Heart right ventricle (tissue), 16 donors: ENCODE results near the gene VCAM1. TPM values are rescaled to one million over a fixed set of nuclear protein-coding genes. Genes with fewer than 3 reads are reported as not detected.
"Not testable (repeated sequence)": the region's sequence is repeated elsewhere in the genome, so short reads cannot be mapped to it uniquely, and the experiment has no call there.

Experiments
- ATAC-seq, 8 donors: fragments of 200-7000 bp; cut with Tn5 transposase; one replicate each; pipeline ENCODE4 v1.9.1; 2020; ENCODE audit warnings: mild to moderate bottlenecking in 8 of 8, moderate library complexity in 8 of 8, moderate number of reproducible peaks in 1 of 8
- DNase-seq, 2 donors: peaks; one replicate each; pipeline ENCODE4 v3.0.0-alpha.2; 2020
- H3K27ac ChIP-seq, 10 donors: fragments of 200-600 bp; sonication (generic) in 2 of 10; one replicate each; pipeline versions ENCODE4 v1.5.0 to v1.8.0; 2020 to 2022; ENCODE audit warnings: mild to moderate bottlenecking in 3 of 10
- H3K27me3 ChIP-seq, 7 donors: fragments of 200-600 bp; one replicate each; pipeline ENCODE4 v1.8.0; 2021 to 2022; ENCODE audit warnings: mild to moderate bottlenecking in 2 of 7
- H3K36me3 ChIP-seq, 9 donors: fragments of 200-600 bp; sonication (generic) in 1 of 9; one replicate each; pipeline versions ENCODE4 v1.5.0 to v1.8.0; 2020 to 2022; ENCODE audit warnings: mild to moderate bottlenecking in 2 of 9
- H3K4me1 ChIP-seq, 9 donors: fragments of 200-600 bp; sonication (generic) in 1 of 9; one replicate each; pipeline versions ENCODE4 v1.5.0 to v1.8.0; 2020 to 2022; ENCODE audit warnings: mild to moderate bottlenecking in 4 of 9
- H3K4me3 ChIP-seq, 10 donors: fragments of 200-600 bp; sonication (generic) in 2 of 10; one replicate each; pipeline versions ENCODE4 v1.5.0 to v1.8.0; 2020 to 2022; ENCODE audit warnings: mild to moderate bottlenecking in 7 of 10, moderate library complexity in 2 of 10
- H3K9me3 ChIP-seq, 11 donors: fragments of 200-600 bp in 10 of 11; sonication (generic) in 2 of 11; one replicate each; pipeline versions ENCODE4 v1.5.0 to v1.8.0; 2013 to 2022; ENCODE audit warnings: mild to moderate bottlenecking in 2 of 11, control low read depth in 1 of 11, moderate library complexity in 1 of 11
- WGBS, 2 donors: extraction: QIAGEN DNeasy Blood & Tissue Kit; methylation state at CpG; one replicate each; pipeline ENCODE4 v1.1.7; 2013; ENCODE audit warnings: inconsistent platforms in 1 of 2; 5-methylcytosine and 5-hydroxymethylcytosine counted together
- intact Hi-C, 10 donors: fragments of 100-400 bp; cut with DNase I; formaldehyde crosslinking; loops; one replicate each; pipeline versions ENCODE4 v1.11.1 to v1.14.2; 2022
- polyA plus RNA-seq, 2 donors: library from polyadenylated mRNA; stranded (reverse); fragments of 200-250 nt; gene quantifications; one replicate each; pipeline ENCODE4 v1.2.3, GENCODE V29; 2013
- total RNA-seq, 10 donors: library from RNA; stranded (reverse); fragmentation: NEBNext Ultra II Directional in 3 of 10; extraction: Animal tissue kit (Norgen Biotek cat#: 25700) in 3 of 10; gene quantifications; one replicate each; pipeline versions ENCODE4 v1.2.1 to v1.2.4, GENCODE V29; 2021 to 2023
- TF ChIP-seq, protein P1 (sequence below), 9 donors: fragments of 200-600 bp; sonication (generic) in 2 of 9; IDR thresholded peaks; one replicate each; pipeline versions ENCODE4 v1.5.0 to v1.8.0; 2021 to 2022; ENCODE audit warnings: antibody characterized with exemption in 9 of 9, mild to moderate bottlenecking in 5 of 9, moderate library complexity in 1 of 9
- donor health status: Arrhythmogenic right ventricular cardiomyopathy.
- donor health status: ischemic (EF 13 %, LVEDD 7.1; RV severe dilation, severe dysfunction).
- donor health status: healthy with polysubstance abuse.
- donor health status: DM: no; HTN: yes; CAD: no.
- donor health status: DM: no; HTN: no; CAD: no.
- donor health status: ischemic (EF 25% LVEDD 6.9; RV normal size, moderate dysfunction).
- donor health status: ischemic (EF 25% LVEDD 5.7; RV mildly dilated, moderate dysfunction).
- donor health status: healthy.
- donor health status: DM: yes; HTN: yes; CAD: no.
- donor health status: Ischemic cardiomyopathy.
- donor health status: ischemic (EF 35%, LVEDD 5.7; RV mildly dilated, moderate dysfunction).
- donor health status: nonischemic (EF 11% LVEDD 7.7; RV severe dilation, severe dysfunction).
- donor health status: DM: yes; HTN: yes; CAD: no.
- donor health status: PGD.
- donor health status: ischemic (EF 29% LVEDD 5.4; RV normal size, mild dysfunction).
- donor health status: nonischemic (EF 23%, LVEDD 6.1; RV moderate dilation, normal function).

Gene VCAM1
- total and polyA plus RNA-seq, 12 donors = 2.2 to 38.5 (median 5.8) TPM

DNA sequence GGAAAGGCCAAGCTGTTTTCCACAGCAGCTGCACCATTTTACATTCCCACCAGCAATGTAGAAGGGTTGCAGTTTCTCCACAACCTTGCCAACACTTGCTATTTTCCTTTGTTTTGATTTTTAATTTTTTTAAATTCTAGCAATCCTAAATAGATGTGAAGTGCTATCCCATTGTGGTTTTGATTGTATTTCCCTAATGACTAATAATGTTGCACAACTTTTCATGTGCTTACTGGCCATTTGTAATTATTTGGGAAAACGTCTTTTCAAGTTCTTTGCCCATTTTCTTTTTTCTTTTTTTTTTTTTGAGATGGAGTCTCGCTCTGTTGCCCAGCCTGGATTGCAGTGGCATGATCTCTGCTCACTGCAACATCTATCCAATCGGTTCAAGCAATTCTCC is 53.9 kb downstream of the VCAM1 start:
- DNase-seq = no peak
- Histone ChIP-seq H3K36me3 (no peaks in the 10 kb centered on the region), H3K27ac (no peak overlapping the region), H3K4me3 (no peak overlapping the region), H3K9me3 (no peaks in the 10 kb centered on the region), H3K4me1 (peaks cover 0 to 18% (median 7%) of the 10 kb centered on the region in 9 donors), H3K27me3 (no peaks in the 10 kb centered on the region)
- 87 to 97% methylated on average over 3 of the region's 3 CpGs for WGBS, 2 donors
- TF ChIP-seq, protein P1, sequence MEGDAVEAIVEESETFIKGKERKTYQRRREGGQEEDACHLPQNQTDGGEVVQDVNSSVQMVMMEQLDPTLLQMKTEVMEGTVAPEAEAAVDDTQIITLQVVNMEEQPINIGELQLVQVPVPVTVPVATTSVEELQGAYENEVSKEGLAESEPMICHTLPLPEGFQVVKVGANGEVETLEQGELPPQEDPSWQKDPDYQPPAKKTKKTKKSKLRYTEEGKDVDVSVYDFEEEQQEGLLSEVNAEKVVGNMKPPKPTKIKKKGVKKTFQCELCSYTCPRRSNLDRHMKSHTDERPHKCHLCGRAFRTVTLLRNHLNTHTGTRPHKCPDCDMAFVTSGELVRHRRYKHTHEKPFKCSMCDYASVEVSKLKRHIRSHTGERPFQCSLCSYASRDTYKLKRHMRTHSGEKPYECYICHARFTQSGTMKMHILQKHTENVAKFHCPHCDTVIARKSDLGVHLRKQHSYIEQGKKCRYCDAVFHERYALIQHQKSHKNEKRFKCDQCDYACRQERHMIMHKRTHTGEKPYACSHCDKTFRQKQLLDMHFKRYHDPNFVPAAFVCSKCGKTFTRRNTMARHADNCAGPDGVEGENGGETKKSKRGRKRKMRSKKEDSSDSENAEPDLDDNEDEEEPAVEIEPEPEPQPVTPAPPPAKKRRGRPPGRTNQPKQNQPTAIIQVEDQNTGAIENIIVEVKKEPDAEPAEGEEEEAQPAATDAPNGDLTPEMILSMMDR (IDR thresholded peaks at IDR 0.05) = no peak
- ATAC-seq = no peak
- intact Hi-C loops = no loop called here

DNA sequence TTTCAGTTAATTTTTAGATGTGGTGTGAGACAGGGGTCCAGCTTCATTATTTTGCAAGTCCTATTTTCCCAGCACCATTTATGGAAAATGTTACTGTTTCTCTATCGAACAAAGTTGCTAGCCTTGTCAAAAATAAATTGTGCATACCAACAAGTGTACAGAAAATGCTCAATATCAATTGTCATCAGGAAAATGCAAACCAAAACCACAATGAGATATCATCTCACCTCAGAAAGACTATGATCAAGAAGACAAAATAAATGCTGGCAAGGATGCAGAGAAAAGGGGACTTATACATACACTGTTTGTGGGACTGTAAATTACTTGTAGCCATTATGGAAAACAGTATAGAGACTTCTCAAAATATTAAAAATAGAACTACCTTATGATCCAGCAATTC is 54.8 kb downstream of the VCAM1 start:
- intact Hi-C loops = no loop called here
- TF ChIP-seq, protein P1 (IDR thresholded peaks at IDR 0.05) = no peak
- ATAC-seq (no peak), DNase-seq (no peak)
- Histone ChIP-seq H3K9me3 (no peaks in the 10 kb centered on the region), H3K4me3 (no peak overlapping the region), H3K4me1 (peaks cover 0 to 18% (median 7%) of the 10 kb centered on the region in 9 donors), H3K36me3 (no peaks in the 10 kb centered on the region), H3K27me3 (no peaks in the 10 kb centered on the region), H3K27ac (no peak overlapping the region)
- 95% methylated on average over 1 of the region's 1 CpG for WGBS, 2 donors

DNA sequence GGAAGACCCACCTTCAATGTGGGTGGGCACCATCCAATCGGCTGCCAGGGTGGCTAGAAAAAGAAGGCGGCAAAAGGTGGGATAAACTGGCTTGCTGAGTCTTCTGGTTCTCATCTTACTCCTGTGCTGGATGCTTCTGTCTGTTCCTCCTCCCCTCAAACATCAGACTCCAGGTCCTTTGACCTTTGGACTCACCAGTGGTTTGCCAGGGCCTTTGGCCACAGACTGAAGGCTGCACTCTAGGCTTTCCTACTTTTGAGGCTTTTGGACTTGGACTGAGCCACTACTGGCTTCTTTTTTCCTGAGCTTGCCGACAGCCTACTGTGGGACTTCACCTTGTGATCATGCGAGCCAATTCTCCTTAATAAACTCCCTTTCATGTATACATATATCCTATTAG is 55.9 kb downstream of the VCAM1 start:
- peaks cover 0 to 7% (median under 1%) of the 10 kb centered on the region in 9 donors for H3K4me1 ChIP-seq
- H3K36me3 ChIP-seq = no peaks in the 10 kb centered on the region
- intact Hi-C loops = no loop called here
- H3K27me3 ChIP-seq = no peaks in the 10 kb centered on the region
- no peak for ATAC-seq
- no peak for DNase-seq
- no peak overlapping the region for H3K4me3 ChIP-seq
- H3K9me3 ChIP-seq = no peaks in the 10 kb centered on the region
- TF ChIP-seq, protein P1 (IDR thresholded peaks at IDR 0.05) = no peak
- WGBS, 2 donors = 94 to 95% methylated on average over 4 of the region's 4 CpGs
- no peak overlapping the region for H3K27ac ChIP-seq

DNA sequence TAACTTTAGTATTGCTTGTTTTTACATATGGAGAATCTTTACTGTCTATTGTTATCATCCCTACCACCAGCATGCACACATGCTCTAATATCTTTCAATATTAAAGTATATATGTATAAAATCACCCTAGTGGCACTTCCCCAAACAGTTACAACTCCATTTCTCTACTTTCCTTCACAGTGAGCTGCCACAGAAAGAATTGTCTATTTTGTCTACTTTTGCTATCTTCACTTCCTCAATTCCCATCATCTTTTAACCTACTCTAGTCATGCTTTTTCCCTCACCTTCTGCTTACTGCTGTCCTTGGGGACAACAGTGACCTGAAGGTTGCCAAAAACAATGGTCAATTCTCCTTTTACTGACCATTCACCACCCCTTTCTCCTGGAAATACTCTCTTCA is 59.2 kb downstream of the VCAM1 start:
- no peak for DNase-seq
- no peak overlapping the region for H3K27ac ChIP-seq
- TF ChIP-seq, protein P1 (IDR thresholded peaks at IDR 0.05) = no peak
- H3K27me3 ChIP-seq = no peaks in the 10 kb centered on the region
- H3K9me3 ChIP-seq = peaks cover 0 to 13% (median 0%) of the 10 kb centered on the region in 11 donors
- no peaks in the 10 kb centered on the region for H3K4me1 ChIP-seq
- no peaks in the 10 kb centered on the region for H3K36me3 ChIP-seq
- intact Hi-C loops = no loop called here
- ATAC-seq = no peak
- no peak overlapping the region for H3K4me3 ChIP-seq

DNA sequence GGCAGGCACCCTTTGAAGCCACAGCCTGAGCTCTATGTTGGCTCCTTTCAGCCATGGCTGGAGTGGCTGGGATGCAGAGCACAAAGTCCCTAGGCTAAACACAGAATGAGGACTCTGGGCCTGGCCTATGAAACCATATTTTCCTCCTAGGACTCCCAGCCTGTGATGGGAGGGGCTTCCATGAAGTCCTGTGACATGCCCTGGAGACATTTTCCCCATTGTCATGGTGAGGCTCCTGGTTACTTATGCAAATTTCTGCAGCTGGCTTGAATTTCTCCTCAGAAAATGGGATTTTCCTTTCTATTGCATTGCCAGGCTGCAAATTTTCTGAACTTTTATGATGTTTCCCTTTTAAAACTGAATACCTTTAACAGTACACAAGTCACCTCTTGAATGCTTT is 61.3 kb downstream of the VCAM1 start:
- DNase-seq = no peak
- H3K9me3 ChIP-seq = peaks cover 0 to 13% (median 0%) of the 10 kb centered on the region in 11 donors
- no peak overlapping the region for H3K27ac ChIP-seq
- H3K4me3 ChIP-seq = no peak overlapping the region
- H3K36me3 ChIP-seq = no peaks in the 10 kb centered on the region
- ATAC-seq = no peak
- TF ChIP-seq, protein P1 (IDR thresholded peaks at IDR 0.05) = no peak
- H3K27me3 ChIP-seq = no peaks in the 10 kb centered on the region
- intact Hi-C loops = no loop called here
- H3K4me1 ChIP-seq = peaks cover 0 to 8% (median 0%) of the 10 kb centered on the region in 9 donors

DNA sequence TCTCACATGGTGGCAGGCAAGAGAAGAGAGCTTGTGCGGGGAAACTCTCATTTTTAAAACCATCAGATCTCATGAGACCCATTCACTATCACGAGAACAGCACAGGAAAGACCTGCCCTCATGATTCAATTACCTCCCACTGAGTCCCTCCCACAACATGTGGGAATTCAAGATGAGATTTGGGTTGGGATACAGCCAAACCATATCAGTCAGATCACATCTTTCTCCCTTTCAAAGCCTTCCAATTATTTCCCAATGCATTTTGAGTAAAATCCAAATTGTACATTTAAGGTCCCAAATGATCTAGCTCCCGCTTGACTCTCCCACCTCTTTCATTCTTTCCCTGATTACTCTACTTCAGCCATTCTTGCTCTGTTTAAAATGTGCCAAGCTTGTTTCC is 62.2 kb downstream of the VCAM1 start:
- ATAC-seq, intact Hi-C loops, H3K27ac ChIP-seq, H3K36me3 ChIP-seq, H3K27me3 ChIP-seq, DNase-seq, H3K4me3 ChIP-seq: not testable (repeated sequence)
- WGBS, 2 donors = 62 to 84% methylated on average over 3 of the region's 3 CpGs
- Histone ChIP-seq H3K9me3 (peaks cover 0 to 13% (median 0%) of the 10 kb centered on the region in 11 donors), H3K4me1 (peaks cover 0 to 17% (median 0%) of the 10 kb centered on the region in 9 donors)
